GM19351 (cell line): ENCODE measurements around the gene TSC2.
A peak's percentile ranks its signal among the peaks of the same experiment; 100 is the strongest.

Experiments used
- ATAC-seq: cut with Tn5 transposase; IDR thresholded peaks from one replicate; pipeline ENCODE4 v1.9.1; 2021; ENCODE audit warnings: mild to moderate bottlenecking, moderate library complexity; ENCODE audit not compliant: unreplicated experiment

The TSC2 gene

GRCh38 chr16:2042171-2042985, 5.4 kb upstream of the TSC2 start:
- no peak for ATAC-seq

DNA sequence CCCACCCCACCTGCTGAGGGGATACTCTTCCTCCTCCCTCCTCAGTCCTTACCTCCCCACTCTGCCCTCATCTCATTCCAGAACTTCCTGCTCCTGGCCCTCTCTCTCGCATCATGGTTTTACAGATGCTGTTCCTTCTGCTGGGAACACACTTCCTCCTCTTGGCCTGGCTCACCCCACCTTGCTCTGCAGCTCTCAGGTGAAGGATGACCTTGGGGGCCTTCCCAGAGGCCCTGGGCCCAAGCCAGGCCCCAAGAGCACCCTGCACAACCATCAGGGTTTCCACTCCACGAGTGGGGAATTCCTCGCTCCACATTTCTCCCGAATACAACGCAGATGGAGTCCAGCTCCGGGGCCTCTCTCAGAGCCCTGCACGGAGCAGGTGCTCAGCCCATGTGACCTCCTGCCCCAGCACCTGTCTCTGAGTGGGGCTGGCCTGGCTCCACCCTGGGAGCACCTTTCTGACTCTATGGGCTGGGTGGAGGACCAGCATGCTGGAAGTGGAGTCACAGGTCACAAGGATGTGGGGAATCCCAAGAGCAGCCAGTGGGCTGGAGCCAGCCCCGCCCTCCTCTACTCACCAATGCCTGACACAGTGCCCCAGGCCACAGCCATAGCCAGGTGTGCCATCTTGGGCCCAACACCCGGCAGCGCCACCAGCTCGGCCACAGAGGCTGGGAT, 4.7 kb upstream of the TSC2 start:
- no peak for ATAC-seq

- no peak for ATAC-seq
Observed at GRCh38 chr16:2043667-2044451, 3.9 kb upstream of the TSC2 start.

DNA sequence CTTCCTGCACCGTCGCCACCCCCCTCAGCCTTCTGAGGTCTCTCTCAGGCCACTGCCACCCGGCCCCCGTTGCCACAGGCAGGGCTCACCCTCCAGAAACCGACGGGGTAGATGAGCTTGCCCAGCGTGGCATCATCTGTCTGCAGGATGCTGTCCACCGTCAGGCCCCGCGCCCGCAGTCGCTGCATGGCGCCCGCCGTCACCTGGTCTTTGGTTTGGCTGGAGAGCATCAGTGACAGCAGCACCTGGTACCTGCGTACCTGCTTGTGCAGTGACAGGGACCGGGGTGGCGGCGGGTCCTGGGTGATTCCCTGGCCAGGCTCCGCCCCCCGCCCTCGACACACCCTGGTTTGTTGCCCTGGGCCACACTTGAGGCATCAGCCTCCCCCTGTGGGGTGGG, 3.2 kb upstream of the TSC2 start:
- no peak for ATAC-seq

- ATAC-seq: no peak
Observed at GRCh38 chr16:2045965-2046892, 1.6 kb upstream of the TSC2 start.

GRCh38 chr16:2046893-2047329, 874 bp upstream of the TSC2 start:
- ATAC-seq: no peak

DNA sequence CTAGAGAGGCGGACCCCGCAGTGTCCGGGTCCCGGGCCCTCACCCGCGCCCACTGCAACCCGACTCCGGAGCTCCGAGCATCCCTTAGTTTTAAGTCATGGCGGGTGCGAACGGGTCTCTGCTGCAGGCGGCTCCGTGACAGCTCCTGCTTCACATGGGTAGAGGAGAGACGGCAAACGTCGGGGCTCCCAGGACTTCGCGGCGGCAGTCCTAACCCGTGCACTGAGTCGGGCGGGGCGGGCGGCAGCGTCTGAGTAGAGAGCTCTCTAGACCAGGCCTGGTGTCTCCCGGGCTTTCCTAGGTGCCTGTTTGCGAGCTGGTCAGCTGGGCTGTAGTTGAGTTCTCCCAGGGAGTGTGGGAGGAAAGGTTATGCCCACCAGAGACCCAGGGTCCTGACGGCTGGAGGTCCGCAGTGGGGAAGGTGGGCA, 345 bp downstream of the TSC2 start:
- peak; percentile 4 for ATAC-seq

GRCh38 chr16:2053211-2053610, 5.4 kb downstream of the TSC2 start:
- no peak for ATAC-seq

DNA sequence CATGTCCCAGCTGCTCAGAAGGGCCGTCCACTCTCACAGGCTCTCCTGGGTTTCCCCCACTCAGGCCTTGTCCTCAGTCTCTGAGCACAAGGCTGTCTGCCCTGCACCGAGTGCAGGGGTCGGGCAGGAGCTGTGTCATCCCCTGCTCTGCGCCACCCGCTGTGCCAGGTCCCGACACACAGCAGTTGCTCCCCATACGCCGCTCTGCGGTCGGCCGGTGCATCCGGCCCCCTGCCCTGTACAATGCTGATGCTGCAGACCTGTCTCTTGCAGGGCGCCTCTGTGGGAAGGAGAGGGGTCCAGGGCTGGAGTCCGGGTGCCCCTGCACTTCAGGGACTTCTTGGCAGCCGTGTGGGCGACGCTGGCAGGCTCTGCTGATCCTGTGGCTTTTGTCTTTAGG, 6.1 kb downstream of the TSC2 start:
- no peak for ATAC-seq

DNA sequence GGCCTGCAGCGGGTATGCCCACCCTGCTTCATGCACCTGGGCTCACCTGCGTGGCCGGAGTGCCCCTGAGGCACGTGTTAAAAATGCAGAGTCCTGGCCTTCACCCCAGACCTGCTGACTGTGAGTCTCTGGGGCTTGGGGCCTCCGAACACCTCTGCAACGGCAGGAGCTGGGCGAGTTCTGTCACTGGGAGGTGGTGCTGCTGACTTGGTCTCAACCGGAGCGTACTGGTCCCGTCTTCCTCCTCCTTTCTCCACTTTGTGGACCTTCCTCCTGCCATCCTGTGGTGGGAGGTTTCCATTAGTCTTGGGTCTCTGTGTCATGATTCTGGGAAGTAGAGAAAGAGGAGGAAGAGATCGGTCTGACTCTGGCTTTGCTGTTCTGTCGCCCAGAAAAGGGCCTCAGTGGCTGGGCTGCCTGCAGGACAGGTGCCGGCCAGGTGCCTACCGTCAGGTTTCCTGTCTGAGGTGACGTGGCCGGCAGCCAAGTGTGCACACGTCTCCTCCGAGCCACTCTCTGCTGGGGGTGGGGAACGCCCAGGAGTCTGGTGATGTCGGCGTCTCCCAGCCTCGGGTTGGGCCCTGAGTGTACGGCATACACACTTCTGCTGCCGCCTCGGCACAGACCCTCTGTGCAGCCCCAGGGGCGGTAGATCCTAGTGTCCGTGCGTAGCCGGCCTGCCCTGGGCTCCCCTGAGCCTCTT, 6.9 kb downstream of the TSC2 start:
- no peak for ATAC-seq

DNA sequence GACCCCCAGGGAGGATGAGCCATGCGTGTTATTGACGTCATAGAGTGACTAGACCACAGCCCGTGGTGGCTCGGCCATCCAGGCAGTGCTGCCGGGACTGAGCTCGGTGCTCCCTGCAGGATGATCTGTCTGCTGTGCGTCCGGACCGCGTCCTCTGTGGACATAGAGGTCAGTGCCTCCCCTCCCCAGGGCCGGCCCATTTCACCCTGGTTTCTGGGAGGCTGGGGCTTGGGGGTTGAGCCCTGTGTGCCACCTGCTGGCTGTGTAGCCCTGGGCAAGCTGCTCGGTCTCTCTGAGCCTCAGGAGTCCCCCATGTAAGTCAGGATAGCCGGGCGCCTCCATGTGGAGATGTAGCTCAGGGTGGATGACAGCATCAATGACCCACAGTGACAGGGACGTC, 8.3 kb downstream of the TSC2 start:
- no peak for ATAC-seq

DNA sequence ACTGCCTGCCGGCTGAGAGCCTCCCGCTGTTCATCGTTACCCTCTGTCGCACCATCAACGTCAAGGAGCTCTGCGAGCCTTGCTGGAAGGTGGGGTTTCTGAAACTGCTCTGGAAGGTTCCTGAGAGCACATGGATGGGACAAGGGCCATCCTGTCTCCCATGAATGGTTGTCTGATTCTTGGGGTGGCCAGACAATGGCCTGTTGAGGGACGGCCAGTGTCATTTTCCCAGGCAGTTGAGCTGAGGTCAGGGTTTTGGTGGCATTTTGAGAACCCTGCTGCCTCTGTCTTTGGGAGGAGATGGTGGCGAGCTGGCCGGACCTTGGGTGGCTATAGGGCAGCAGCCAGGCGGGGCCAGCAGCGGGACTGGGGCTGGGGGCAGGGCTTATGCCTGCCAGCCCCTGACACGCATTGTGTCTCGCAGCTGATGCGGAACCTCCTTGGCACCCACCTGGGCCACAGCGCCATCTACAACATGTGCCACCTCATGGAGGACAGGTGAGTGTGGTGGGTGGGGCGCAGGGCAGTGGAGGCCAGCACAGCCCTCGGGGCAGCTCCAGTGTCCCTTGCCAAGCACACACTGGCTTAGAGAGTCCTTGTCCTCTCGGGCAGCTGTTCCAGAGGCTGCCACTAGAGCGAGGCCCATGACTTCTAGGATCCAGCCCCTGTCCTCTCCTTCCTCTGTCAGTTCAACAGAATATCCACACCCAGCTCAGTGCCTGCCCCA, 9.1 kb downstream of the TSC2 start:
- ATAC-seq: no peak

DNA sequence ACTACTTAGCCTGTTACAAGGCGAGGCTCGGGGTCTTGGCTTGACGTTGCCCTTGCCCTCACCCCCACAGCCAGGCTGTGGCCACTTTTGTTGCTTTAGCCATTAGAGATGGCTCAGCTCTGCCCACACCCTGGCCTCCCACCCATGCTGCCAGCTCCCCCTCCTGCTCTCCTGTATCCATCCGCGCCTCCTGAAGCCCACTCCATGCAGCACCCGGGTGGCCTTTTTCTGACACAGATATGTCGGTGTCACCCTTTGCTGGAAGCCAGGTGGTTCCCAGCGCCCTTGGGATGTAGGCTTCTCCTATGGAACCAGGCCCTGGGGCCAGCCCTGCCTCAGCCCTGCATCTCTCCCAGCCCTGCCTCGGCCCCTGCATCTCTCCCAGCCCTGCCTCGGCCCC, 9.7 kb downstream of the TSC2 start:
- no peak for ATAC-seq

DNA sequence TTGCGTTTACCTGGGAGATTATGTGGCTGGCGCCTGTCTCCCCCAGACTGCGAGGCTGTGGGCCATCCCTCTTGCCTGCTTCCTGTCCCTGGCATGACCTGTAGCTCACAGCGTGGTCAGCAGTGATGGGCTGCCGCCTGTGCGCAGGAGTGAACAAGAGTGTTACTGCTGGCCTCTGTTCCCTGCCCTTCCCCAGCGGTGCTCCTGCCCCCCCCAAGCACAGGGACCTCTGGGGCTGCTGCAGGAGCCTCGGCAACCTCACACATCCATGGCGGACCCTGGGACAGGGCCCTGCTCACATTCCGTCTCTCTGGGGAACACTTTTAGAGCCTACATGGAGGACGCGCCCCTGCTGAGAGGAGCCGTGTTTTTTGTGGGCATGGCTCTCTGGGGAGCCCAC, 10.6 kb downstream of the TSC2 start:
- ATAC-seq: no peak

DNA sequence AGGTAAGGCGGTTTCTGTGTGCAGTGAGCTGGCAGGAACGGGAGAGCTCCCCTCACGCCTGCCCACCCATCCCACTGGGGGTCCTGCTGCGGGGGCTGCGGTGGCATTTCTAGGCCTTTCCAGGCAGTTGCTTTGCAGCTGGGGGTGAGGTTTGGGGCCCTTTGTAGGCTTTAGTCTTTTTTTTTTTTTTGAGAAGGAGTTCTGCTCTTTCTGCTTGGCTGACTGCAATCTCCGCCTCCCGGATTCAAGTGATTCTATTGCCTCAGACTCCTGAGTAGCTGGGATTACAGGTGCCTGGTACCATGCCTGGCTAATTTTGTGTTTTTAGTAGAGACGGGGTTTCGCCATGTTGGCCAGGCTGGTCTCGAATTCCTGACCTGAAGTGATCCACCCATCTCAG, 11.1 kb downstream of the TSC2 start:
- ATAC-seq: no peak

GRCh38 chr16:2060346-2060745, 12.6 kb downstream of the TSC2 start:
- ATAC-seq: no peak

DNA sequence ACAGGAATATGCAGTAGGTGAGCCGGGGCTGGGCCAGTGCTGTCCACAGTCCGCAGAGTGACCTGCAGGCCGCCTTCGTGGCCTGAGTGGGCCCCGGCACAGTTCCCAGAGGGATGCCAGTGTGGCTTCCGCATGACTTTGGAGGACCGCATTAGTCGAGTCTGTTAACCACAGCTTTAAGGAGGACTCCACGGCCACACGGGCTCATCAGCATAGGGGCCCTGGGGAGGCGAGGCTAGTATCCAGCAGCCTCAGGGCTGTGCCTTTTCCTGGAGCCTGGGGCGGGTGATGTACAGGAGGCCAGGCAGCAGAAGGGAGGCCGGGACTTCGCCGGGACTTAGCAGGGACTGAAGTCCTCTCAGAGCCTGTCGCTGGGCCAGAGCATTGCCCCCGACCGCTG, 13.2 kb downstream of the TSC2 start:
- no peak for ATAC-seq

DNA sequence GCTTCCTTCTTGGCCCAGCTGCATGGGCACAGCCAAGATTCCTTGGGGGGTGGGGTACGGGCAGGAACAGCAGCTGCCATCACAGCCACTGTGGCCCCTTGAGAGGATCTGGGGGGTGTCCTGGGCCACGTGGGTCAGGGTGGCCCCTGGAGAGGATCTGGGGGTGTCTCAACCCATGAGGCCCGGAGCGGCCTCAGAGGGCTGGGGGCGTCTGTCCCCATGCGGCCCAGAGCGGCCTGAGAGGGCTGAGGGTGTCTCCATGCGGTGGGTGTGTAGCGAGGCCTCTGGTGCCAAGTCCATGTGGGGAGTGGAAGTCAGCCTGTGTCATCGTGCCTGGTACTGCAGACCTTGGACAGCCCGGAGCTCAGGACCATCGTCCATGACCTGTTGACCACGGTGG, 13.7 kb downstream of the TSC2 start:
- ATAC-seq: no peak

- no peak for ATAC-seq
Observed at GRCh38 chr16:2062801-2063200, 15.0 kb downstream of the TSC2 start.
